PC-9 (cell line): ENCODE data around the gene ROPN1B. TPM values are rescaled to one million over a fixed set of nuclear protein-coding genes. Genes with fewer than 3 reads are reported as not detected.
"Not testable (repeated sequence)": the region's sequence is repeated elsewhere in the genome, so short reads cannot be mapped to it uniquely, and the experiment has no call there.

Source experiments
- BruUV-seq: library from RNA; stranded (reverse); fragments of 400-500 nt; replicated peaks from 2 replicates; lab custom pipeline; 2021; lab: Mats Ljungman, UMichigan
- CTCF ChIA-PET: fragments of 300-600 bp; sonication (Branson Sonifier 250); formaldehyde crosslinking; loops from one replicate; lab custom pipeline; 2022; ENCODE audit warnings: antibody characterized with exemption; lab: Charles Lee
- POLR2A ChIA-PET: fragments of 300-600 bp; sonication (Branson Sonifier 250); formaldehyde crosslinking; loops from one replicate; lab custom pipeline; 2022; ENCODE audit warnings: antibody characterized with exemption; ENCODE audit not compliant: unreplicated experiment; lab: Charles Lee
- DNase-seq, 2 experiments: peaks; one replicate each; pipeline versions ENCODE4 v3.0.0 to v3.0.0-alpha.2; 2015 to 2022; ENCODE audit warnings: mixed read lengths in 1 of 2
- H2AFZ ChIP-seq: fragments of 200-600 bp; sonication (generic); 2 replicates; pipeline ENCODE4 v1.8.1; 2017; ENCODE audit warnings: antibody characterized with exemption
- H3F3A ChIP-seq: fragments of 200-600 bp; sonication (generic); 2 replicates; pipeline ENCODE4 v1.8.1; 2017; ENCODE audit warnings: antibody characterized with exemption, mild to moderate bottlenecking, low read depth; ENCODE audit not compliant: insufficient read depth
- H3K27ac ChIP-seq: fragments of 200-600 bp; sonication (generic); 2 replicates; pipeline ENCODE4 v1.6.1; 2016; ENCODE audit warnings: mixed run types
- H3K27me3 ChIP-seq: fragments of 200-600 bp; sonication (generic); 2 replicates; pipeline ENCODE4 v1.6.1; 2016; ENCODE audit warnings: low read depth, mixed run types; ENCODE audit not compliant: insufficient read depth
- H3K36me3 ChIP-seq: fragments of 200-600 bp; sonication (generic); 2 replicates; pipeline ENCODE4 v1.6.1; 2016; ENCODE audit warnings: low read depth, mixed run types
- H3K4me1 ChIP-seq: fragments of 200-600 bp; sonication (generic); replicated peaks from 2 replicates; pipeline ENCODE4 v1.6.1; 2016; ENCODE audit warnings: mixed run types; ENCODE audit not compliant: insufficient read depth
- H3K4me2 ChIP-seq: fragments of 200-600 bp; sonication (generic); 2 replicates; pipeline ENCODE4 v1.6.1; 2017; ENCODE audit warnings: mixed run types
- H3K4me3 ChIP-seq: fragments of 200-600 bp; sonication (generic); 2 replicates; pipeline ENCODE4 v1.6.1; 2016; ENCODE audit warnings: mixed run types
- H3K79me2 ChIP-seq: fragments of 200-600 bp; sonication (generic); 2 replicates; pipeline ENCODE4 v1.6.1; 2017; ENCODE audit warnings: low read depth, mixed run types
- H3K9me2 ChIP-seq: fragments of 200-600 bp; sonication (generic); 2 replicates; pipeline ENCODE4 v1.8.1; 2017; ENCODE audit warnings: mild to moderate bottlenecking; ENCODE audit not compliant: insufficient read depth
- H3K9me3 ChIP-seq: fragments of 200-600 bp; sonication (generic); 2 replicates; pipeline ENCODE4 v1.8.1; 2016; ENCODE audit warnings: low read depth; ENCODE audit not compliant: insufficient read depth
- H4K20me1 ChIP-seq: fragments of 200-600 bp; sonication (generic); 2 replicates; pipeline ENCODE4 v1.8.1; 2017; ENCODE audit not compliant: insufficient read depth
- EZH2 ChIP-seq: fragments of 200-600 bp; sonication (generic); IDR thresholded peaks from 2 replicates; pipeline ENCODE4 v1.8.0; 2017; ENCODE audit warnings: antibody characterized with exemption, low read depth
- intact Hi-C: fragments of 100-400 bp; cut with micrococcal nuclease; formaldehyde crosslinking; loops from one replicate; pipeline ENCODE4 v1.10.0; 2022; ENCODE audit not compliant: unreplicated experiment
- total RNA-seq: library from RNA; stranded (reverse); gene quantifications from 2 replicates; pipeline ENCODE4 v1.2.3, GENCODE V29; 2021
- TF ChIP-seq, protein P1 (sequence below): fragments of 200-600 bp; sonication (generic); conservative IDR thresholded peaks from 2 replicates; pipeline ENCODE4 v1.6.1; 2017; ENCODE audit warnings: mixed run types, antibody characterized with exemption, mild to moderate bottlenecking, moderate library complexity

Gene ROPN1B
- total RNA-seq, 1 experiment from 2014 or later, result 0.85 TPM

DNA sequence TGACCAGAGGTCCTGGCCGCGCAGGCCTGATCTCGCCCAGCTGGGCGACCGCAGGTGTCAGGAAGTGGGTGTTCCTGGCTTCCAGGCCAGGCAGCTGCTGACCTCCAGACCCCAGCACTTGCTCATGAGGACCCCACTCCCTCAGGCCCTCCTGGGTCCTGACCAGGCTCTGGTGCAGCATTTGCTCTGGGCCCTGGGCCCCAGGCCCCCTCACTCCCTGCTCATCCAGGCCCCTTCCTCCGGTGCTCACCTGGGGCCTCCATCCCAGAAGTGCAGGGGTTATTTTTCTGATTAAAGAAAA is 7.7 kb upstream of the ROPN1B start:
- Histone ChIP-seq H3K27me3 (0 out of 2 replicates have a peak, but pooled peaks cover 5% of the 10 kb centered on the region), H3K4me2 (no peak overlapping the region), H3K27ac (no peak overlapping the region), H4K20me1 (no peaks in the 10 kb centered on the region), H2AFZ (no peak overlapping the region), H3K9me3 (no peaks in the 10 kb centered on the region), H3K36me3 (no peaks in the 10 kb centered on the region), H3K4me1 (no peaks in the 10 kb centered on the region), H3F3A (no peaks in the 10 kb centered on the region), H3K4me3 (no peak overlapping the region), H3K9me2 (no peaks in the 10 kb centered on the region), H3K79me2 (no peaks in the 10 kb centered on the region)
- DNase-seq, result no peak
- ChIA-PET CTCF (no interaction called here), POLR2A (no interaction called here)
- TF ChIP-seq, protein P1, sequence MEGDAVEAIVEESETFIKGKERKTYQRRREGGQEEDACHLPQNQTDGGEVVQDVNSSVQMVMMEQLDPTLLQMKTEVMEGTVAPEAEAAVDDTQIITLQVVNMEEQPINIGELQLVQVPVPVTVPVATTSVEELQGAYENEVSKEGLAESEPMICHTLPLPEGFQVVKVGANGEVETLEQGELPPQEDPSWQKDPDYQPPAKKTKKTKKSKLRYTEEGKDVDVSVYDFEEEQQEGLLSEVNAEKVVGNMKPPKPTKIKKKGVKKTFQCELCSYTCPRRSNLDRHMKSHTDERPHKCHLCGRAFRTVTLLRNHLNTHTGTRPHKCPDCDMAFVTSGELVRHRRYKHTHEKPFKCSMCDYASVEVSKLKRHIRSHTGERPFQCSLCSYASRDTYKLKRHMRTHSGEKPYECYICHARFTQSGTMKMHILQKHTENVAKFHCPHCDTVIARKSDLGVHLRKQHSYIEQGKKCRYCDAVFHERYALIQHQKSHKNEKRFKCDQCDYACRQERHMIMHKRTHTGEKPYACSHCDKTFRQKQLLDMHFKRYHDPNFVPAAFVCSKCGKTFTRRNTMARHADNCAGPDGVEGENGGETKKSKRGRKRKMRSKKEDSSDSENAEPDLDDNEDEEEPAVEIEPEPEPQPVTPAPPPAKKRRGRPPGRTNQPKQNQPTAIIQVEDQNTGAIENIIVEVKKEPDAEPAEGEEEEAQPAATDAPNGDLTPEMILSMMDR, result no peak
- TF ChIP-seq EZH2, result no peak
- BruUV-seq, result no TSS peak
- intact Hi-C loops, result no loop called here

GRCh38 chr3:125963834-125964233 is 5.1 kb upstream of the ROPN1B start:
- H3K4me1 ChIP-seq, result peaks cover 19% of the 10 kb centered on the region
- H2AFZ ChIP-seq, DNase-seq, H3K27me3 ChIP-seq, H4K20me1 ChIP-seq, BruUV-seq, intact Hi-C loops, H3K79me2 ChIP-seq, H3K27ac ChIP-seq, H3K4me3 ChIP-seq, H3K4me2 ChIP-seq, H3K9me2 ChIP-seq, H3K9me3 ChIP-seq, POLR2A ChIA-PET, H3K36me3 ChIP-seq, H3F3A ChIP-seq, CTCF ChIA-PET: not testable (repeated sequence)

- Histone ChIP-seq H3K27me3 (0 out of 2 replicates have a peak, but pooled peaks cover 5% of the 10 kb centered on the region), H3K27ac (no peak overlapping the region), H3K36me3 (no peaks in the 10 kb centered on the region), H4K20me1 (no peaks in the 10 kb centered on the region), H3K9me2 (no peaks in the 10 kb centered on the region), H3K9me3 (no peaks in the 10 kb centered on the region), H2AFZ (no peak overlapping the region), H3K4me2 (no peak overlapping the region), H3K4me3 (no peak overlapping the region), H3K4me1 (peaks cover 19% of the 10 kb centered on the region), H3F3A (peaks cover 5% of the 10 kb centered on the region; the same call in 1 of the 2 replicates), H3K79me2 (no peaks in the 10 kb centered on the region)
- CTCF ChIA-PET, result no interaction called here
- no TSS peak for BruUV-seq
- DNase-seq, result no peak
- POLR2A ChIA-PET, result interaction anchor here (0.6 kb wide), 1 partner anchor 215 kb away, joined by 4 read pairs; the partner anchor contains the start of gene ALDH1L1
- intact Hi-C loops, result loop anchor here (5.0 kb wide), 1 partner anchor 162 kb away; no protein-coding TSS in a partner anchor
- TF ChIP-seq, protein P1, result no peak
- no peak for TF ChIP-seq EZH2
These were observed 3.5 kb upstream of the ROPN1B start for GRCh38 chr3:125965505-125965904.

DNA sequence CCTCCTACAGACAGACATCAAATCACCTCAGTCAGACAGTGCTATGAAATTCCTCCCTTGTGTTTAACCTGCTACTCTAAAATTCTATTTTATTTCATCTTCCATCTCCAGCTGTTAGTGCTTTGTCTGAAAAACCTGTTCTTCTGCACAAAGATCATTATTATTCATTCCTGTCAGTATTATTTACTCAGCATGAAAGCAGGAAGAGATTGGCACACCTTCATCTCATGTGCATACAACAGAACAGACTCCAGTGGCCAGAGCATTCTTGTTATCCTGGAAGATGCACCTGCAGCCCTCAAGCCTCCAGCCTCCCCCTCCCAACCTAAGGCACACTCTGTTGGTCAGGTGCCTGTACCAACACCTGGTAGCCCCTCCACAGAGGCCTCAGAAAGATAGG is 1.8 kb upstream of the ROPN1B start:
- ChIA-PET POLR2A (no interaction called here), CTCF (no interaction called here)
- Histone ChIP-seq H3K27me3 (peaks cover 4% of the 10 kb centered on the region; the same call in 1 of the 2 replicates), H2AFZ (no peak overlapping the region), H3K9me3 (no peaks in the 10 kb centered on the region), H4K20me1 (no peaks in the 10 kb centered on the region), H3K4me2 (peak overlapping the region; percentile 37), H3K4me3 (no peak overlapping the region), H3K27ac (no peak overlapping the region), H3K9me2 (no peaks in the 10 kb centered on the region), H3F3A (peaks cover 5% of the 10 kb centered on the region; the same call in 1 of the 2 replicates), H3K4me1 (peaks cover 19% of the 10 kb centered on the region), H3K79me2 (no peaks in the 10 kb centered on the region), H3K36me3 (no peaks in the 10 kb centered on the region)
- no peak for TF ChIP-seq EZH2
- TF ChIP-seq, protein P1, result no peak
- no TSS peak for BruUV-seq
- peak; percentile 19 to 80 for DNase-seq
- intact Hi-C loops, result loop anchor here (5.0 kb wide), 1 partner anchor 160 kb away; no protein-coding TSS in a partner anchor

GRCh38 chr3:125968121-125968520 is 857 bp upstream of the ROPN1B start:
- BruUV-seq, H3F3A ChIP-seq, DNase-seq, H3K27me3 ChIP-seq, H3K4me3 ChIP-seq, H2AFZ ChIP-seq, H3K9me3 ChIP-seq, H3K36me3 ChIP-seq, POLR2A ChIA-PET, CTCF ChIA-PET, H3K79me2 ChIP-seq, H3K27ac ChIP-seq, H4K20me1 ChIP-seq, H3K9me2 ChIP-seq: not testable (repeated sequence)
- Histone ChIP-seq H3K4me2 (0 out of 2 replicates have a peak overlapping the region, but pooled peaks have one; percentile 7), H3K4me1 (peaks cover 19% of the 10 kb centered on the region)
- intact Hi-C loops, result loop anchor here (5.0 kb wide), 1 partner anchor 159 kb away; no protein-coding TSS in a partner anchor
